Glomerular visceral epithelial cell (primary cell): ENCODE measurements around the gene EXOC3.
"Not testable (repeated sequence)": the region's sequence is repeated elsewhere in the genome, so short reads cannot be mapped to it uniquely, and the experiment has no call there.

Experiments used
- DNase-seq: peaks from one replicate; pipeline ENCODE4 v3.0.0-alpha.2; 2016; ENCODE audit errors: extremely low spot score

The EXOC3 gene

DNA sequence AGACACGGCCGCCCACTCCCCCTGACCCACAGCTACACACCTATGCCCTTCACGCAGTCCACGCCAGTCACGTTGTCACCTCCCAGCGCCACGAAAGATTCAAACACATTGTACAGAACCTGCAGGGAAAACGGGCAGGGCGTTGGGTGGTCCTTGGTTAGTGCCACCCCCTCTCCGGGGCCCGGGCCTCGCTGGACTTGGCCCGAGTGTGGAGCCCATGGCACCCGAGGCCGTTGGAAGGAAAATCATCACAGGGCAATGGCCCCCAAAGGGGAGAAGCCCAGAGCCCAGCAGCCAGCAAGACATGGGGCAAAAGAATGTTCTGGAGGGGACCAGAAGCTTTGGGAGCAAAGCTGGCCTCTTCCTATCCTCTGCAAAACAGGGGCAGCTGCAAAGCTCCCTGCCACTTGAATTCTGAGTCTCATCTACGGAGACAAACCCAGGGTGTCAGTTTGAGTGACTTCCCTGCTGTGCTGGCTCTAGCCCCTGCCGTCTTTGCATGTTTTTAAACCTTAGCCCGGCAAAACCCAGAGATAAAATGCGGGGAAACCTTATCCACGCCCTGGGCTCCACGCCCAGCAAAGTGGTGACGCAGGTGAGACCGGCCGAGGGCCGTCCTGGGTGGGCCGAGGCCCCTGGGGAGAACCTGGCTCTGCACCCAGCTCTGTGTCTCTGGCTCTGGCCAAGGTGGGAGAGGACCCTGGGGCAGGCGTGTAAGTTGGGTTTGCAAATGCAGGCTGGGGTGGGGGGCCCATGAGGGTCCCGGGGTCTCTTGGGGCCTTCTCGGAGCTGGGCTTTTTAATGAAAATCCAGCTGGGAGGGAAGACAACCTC is 42.4 kb downstream of the EXOC3 start:
- DNase-seq = no peak

GRCh38 chr5:485946-486491 is 43.0 kb downstream of the EXOC3 start:
- DNase-seq = no peak

DNA sequence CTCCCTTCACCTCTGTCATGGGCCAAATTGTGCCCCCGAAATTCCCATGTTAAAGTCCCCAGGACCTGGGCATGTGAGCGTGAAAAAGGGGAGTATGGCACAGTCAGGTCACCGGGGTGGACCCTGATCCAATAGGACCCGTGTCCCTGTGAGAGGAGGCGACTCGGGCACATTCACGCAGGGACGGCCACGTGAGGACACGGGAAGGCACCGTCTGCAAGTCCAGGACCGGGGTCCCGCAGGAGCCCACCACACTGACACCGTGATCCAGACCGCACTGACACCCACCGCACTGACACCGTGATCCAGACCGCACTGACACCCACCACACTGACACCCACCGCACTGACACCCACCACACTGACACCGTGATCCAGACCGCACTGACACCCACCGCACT is 43.6 kb downstream of the EXOC3 start:
- not testable (repeated sequence) for DNase-seq

DNA sequence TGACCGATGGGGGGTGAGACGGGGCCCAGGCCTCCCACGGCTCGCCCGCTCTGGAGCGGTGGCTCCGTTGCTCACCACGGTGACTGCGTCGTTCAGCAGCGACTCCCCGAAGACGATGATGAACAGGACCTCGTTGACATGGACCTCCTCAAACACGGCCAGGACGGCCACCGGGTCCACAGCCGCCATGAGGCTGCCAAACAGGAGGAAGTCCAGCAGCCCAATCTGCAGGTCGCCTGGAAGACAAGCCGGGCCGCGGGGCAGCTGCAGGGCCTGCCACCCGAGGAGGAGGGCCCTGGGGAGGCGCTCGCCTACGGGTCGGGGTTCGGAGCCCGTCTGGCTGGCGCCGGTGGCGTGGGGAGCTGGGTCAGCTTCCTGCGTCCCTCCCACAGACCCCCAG is 45.3 kb downstream of the EXOC3 start:
- no peak for DNase-seq

DNA sequence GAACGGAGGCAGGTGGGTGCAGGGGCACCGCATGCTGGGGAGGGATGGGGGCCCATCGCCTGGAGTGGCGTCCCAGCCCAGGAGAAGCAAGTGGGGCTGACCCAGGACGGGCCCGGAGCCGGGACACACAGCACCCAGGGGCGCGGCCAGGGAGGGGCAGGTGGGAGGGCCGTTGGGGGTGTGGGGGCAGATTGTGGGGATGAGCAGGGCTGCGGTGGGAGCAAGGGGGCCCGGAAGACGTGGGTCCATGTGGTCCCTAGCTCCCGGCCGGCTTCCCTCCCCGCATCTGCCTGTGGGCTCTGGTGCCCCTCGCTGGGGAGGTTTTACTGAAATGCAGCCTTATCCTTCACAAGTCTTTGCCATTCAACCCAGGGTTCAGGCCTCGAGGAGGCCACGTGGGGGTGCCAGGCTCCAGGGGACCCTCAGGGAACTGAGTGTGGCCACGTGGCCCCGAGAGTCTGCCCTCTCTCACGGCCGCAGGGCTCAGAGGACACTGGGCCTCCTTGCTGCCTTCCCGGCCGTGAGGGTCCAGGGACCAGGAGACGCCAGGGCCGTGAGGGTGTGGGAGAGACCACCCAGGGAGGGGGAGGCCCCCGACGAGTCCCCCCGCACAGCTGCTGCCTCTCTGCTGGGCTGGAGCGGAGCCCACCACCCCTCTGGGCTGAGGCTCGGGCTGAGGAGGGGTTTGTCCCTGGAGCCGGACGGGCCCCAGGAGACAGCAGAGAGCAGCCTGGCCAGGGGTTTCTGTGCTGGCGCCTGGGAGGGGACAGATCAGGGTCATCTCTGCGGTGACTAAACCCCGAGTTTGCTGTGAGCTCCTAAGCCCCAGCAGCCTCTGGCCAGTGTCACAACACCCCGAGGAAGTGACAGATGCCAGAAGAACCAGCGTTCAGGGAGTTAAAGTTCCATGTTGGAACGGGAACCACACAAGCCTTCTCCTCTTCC is 46.0 kb downstream of the EXOC3 start:
- no peak for DNase-seq

GRCh38 chr5:489689-490080 is 46.7 kb downstream of the EXOC3 start:
- no peak for DNase-seq

- no peak for DNase-seq
Observed at GRCh38 chr5:490116-491106, 47.4 kb downstream of the EXOC3 start.

GRCh38 chr5:491119-491855 is 48.3 kb downstream of the EXOC3 start:
- DNase-seq = no peak

DNA sequence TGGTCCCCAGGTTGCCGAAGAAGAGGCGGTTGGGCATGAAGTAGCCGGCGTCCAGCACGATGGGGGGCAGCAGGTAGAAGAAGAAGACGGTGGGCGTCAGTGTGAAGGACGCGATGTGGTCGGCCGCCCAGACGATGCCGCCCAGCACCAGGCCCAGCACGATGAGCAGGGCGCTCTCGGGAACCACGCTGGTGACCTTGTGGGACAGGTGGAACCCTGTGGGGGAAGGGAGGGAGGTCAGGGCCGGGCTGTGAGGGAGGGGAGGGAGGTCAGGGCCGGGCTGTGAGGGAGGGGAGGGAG is 48.8 kb downstream of the EXOC3 start:
- DNase-seq = no peak

GRCh38 chr5:492314-492893 is 49.4 kb downstream of the EXOC3 start:
- no peak for DNase-seq

DNA sequence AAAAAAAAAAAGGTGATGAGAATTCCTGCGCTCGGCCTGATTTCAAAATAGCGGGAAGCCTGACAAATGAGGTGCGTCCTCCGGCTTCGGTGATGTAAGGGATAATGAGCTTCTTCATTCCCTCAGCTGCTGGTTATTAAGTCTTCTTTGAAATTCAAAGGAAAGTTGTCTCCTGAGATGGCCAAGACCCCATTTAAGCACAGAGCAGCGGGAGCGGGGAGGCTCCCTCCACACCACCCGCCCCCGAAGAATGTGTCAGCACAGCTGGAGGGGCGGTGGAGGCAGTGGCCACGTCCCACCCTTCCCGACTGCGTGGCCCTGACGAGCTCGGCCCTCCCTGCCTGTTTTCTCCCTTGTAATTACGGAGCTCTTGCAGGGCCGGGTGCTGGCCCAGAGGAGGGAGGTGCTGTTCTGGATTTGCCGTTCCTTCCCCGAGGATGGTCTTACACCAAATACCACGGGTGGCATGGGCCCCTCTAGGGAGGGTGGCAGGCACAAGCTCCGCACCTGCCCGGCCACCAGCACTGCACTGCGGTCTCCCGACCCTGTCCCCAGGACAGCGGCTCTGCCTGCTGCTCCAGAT is 50.2 kb downstream of the EXOC3 start:
- no peak for DNase-seq

DNA sequence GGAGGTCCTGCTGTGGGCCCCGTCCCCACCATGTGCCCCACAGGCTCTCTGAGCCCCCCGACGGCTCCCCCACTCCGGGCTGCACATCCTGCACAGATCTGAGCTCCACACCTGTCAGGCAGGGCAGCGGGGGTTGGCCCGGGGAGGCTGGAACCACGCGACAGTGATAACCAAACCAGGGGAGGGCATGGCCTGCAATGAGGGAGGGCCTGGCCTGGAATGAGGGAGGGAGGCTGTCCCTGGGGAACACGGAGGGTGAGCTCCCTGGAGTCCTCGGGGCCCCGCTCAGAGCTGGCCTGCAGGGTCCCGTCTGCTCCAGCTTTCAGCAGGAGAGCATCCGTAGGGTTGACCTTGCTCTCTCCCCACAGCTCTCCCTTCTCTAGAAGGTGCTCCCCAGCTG is 50.8 kb downstream of the EXOC3 start:
- DNase-seq = no peak

DNA sequence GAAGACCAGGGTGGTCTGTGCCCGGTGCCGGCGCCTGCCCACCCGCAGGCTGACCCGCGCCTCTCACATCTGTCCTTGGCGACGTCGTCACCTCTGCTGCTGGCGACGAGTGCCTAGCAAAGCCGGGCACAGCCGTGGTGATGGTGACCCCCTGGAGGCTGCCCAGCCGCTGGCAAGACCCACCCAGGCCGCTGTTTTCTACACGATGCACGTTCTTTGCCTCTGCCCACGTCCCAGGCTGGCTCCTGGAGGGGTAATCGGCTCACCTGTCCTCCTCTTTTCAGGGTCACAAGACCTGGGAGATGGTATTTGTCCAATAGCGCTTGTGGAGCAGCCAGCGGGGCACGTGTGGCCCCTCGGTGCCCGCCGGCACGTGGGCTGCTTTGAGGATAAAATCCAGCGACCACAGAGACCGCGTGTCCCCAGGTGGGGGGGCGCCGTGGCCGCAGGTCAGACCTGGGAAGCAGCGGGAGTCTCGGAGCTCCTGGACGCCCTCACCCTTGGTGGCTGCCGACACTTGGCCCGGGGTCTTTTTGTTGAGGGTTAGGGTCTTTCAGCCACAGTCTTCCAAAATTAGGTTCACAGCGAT is 51.8 kb downstream of the EXOC3 start:
- DNase-seq = no peak

- no peak for DNase-seq
Observed at GRCh38 chr5:496028-496427, 53.1 kb downstream of the EXOC3 start.

- DNase-seq = no peak
Observed at GRCh38 chr5:497090-497700, 54.2 kb downstream of the EXOC3 start.

- no peak for DNase-seq
Observed at GRCh38 chr5:497871-498509, 55.0 kb downstream of the EXOC3 start.

- no peak for DNase-seq
Observed at GRCh38 chr5:499233-500209, 56.5 kb downstream of the EXOC3 start.

DNA sequence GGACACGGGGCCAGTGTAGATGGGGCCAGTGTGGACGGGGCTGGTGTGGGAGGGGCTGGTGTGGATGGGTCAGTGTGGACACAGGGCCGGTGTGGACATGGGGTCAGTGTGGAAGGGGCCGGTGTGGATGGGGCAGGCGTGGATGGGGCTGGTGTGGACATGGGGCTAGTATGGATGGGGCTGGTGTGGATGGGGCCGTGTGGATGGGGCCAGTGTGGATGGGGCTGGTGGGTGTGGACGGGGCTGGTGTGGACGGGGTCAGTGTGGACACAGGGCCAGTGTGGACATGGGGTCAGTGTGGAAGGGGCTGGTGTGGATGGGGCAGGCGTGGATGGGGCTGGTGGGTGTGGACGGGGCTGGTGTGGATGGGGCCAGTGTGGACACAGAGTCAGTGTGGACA is 57.5 kb downstream of the EXOC3 start:
- no peak for DNase-seq
